ENCODE data around the gene GPX1.
"Not testable (repeated sequence)": the region's sequence is repeated elsewhere in the genome, so short reads cannot be mapped to it uniquely, and the experiment has no call there.

The GPX1 gene

GRCh38 chr3:49358217-49358883, at the start of gene GPX1:
GPX1 (minus strand) TSS chr3:49358353; CDS start chr3:49358278, 75 bp downstream.
- peak; percentile 93 for DNase-seq

- no peak for DNase-seq
These were observed 48.7 kb upstream of the GPX1 start for GRCh38 chr3:49406571-49407565.

GRCh38 chr3:49405570-49405969, 47.4 kb upstream of the GPX1 start:
- not testable (repeated sequence) for DNase-seq

GRCh38 chr3:49403891-49404290, 45.7 kb upstream of the GPX1 start:
- no peak for DNase-seq

- DNase-seq = no peak
These were observed 43.6 kb upstream of the GPX1 start for GRCh38 chr3:49401766-49402165.

GRCh38 chr3:49399461-49399860, 41.3 kb upstream of the GPX1 start:
- DNase-seq = no peak

- no peak for DNase-seq
These were observed 39.3 kb upstream of the GPX1 start for GRCh38 chr3:49397470-49397869.

- not testable (repeated sequence) for DNase-seq
These were observed 33.2 kb upstream of the GPX1 start for GRCh38 chr3:49391310-49391709.

- DNase-seq = no peak
These were observed 31.1 kb upstream of the GPX1 start for GRCh38 chr3:49389297-49389696.

- no peak for DNase-seq
These were observed 30.2 kb upstream of the GPX1 start for GRCh38 chr3:49388289-49388820.

GRCh38 chr3:49387721-49388120, 29.6 kb upstream of the GPX1 start:
- DNase-seq = no peak

GRCh38 chr3:49386056-49386756, 28.1 kb upstream of the GPX1 start:
- DNase-seq = no peak

- no peak for DNase-seq
These were observed 27.5 kb upstream of the GPX1 start for GRCh38 chr3:49385617-49386016.

GRCh38 chr3:49383387-49383786, 25.2 kb upstream of the GPX1 start:
- DNase-seq = no peak

- no peak for DNase-seq
These were observed 20.2 kb upstream of the GPX1 start for GRCh38 chr3:49378249-49378895.

- peak; percentile 74 for DNase-seq
These were observed 19.3 kb upstream of the GPX1 start for GRCh38 chr3:49377483-49377882.

GRCh38 chr3:49371946-49372345, 13.8 kb upstream of the GPX1 start:
- no peak for DNase-seq

- no peak for DNase-seq
These were observed 12.6 kb upstream of the GPX1 start for GRCh38 chr3:49370585-49371290.

- no peak for DNase-seq
These were observed 4.4 kb upstream of the GPX1 start for GRCh38 chr3:49362561-49362960.

- DNase-seq = no peak
These were observed 1.5 kb upstream of the GPX1 start for GRCh38 chr3:49359623-49360022.

- DNase-seq = no peak
These were observed 702 bp upstream of the GPX1 start for GRCh38 chr3:49358884-49359225.

All from stimulated activated CD8-positive, alpha-beta memory T cell treated with anti-CD3 and anti-CD28 coated beads, Interleukin-4, amount 100 ng/mL, for 48 hours (primary cell).